GM19324 (cell line): ENCODE results near the gene DLG4.

Experiments
- ATAC-seq: cut with Tn5 transposase; IDR thresholded peaks from one replicate; pipeline ENCODE4 v1.9.1; 2021; ENCODE audit warnings: mild to moderate bottlenecking, moderate library complexity; ENCODE audit not compliant: unreplicated experiment, low FRiP score

Gene DLG4

GRCh38 chr17:7233701-7234082 is 14.1 kb upstream of the DLG4 start:
- no peak for ATAC-seq

GRCh38 chr17:7232114-7232513 is 12.5 kb upstream of the DLG4 start:
- no peak for ATAC-seq

GRCh38 chr17:7229504-7229903 is 9.9 kb upstream of the DLG4 start:
- ATAC-seq: no peak

GRCh38 chr17:7228920-7229319 is 9.3 kb upstream of the DLG4 start:
- no peak for ATAC-seq

GRCh38 chr17:7226721-7227710 is 7.4 kb upstream of the DLG4 start:
- ATAC-seq: no peak

- ATAC-seq: no peak
These were observed 6.2 kb upstream of the DLG4 start for GRCh38 chr17:7225711-7226331.

GRCh38 chr17:7224661-7225111 is 5.0 kb upstream of the DLG4 start:
- ATAC-seq: no peak

- ATAC-seq: no peak
These were observed 4.5 kb upstream of the DLG4 start for GRCh38 chr17:7224110-7224509.

- no peak for ATAC-seq
These were observed 3.7 kb upstream of the DLG4 start for GRCh38 chr17:7223375-7223774.

GRCh38 chr17:7222972-7223292 is 3.3 kb upstream of the DLG4 start:
- no peak for ATAC-seq

- no peak for ATAC-seq
These were observed 2.7 kb upstream of the DLG4 start for GRCh38 chr17:7222093-7222971.

- ATAC-seq: no peak
These were observed 1.8 kb upstream of the DLG4 start for GRCh38 chr17:7221278-7222092.

GRCh38 chr17:7220593-7221277 is 1.1 kb upstream of the DLG4 start:
- no peak for ATAC-seq

GRCh38 chr17:7219229-7219811 is 316 bp downstream of the DLG4 start:
- no peak for ATAC-seq

- no peak for ATAC-seq
These were observed 878 bp downstream of the DLG4 start for GRCh38 chr17:7218758-7219157.

GRCh38 chr17:7218166-7218565 is 1.5 kb downstream of the DLG4 start:
- ATAC-seq: no peak

- ATAC-seq: no peak
These were observed 2.3 kb downstream of the DLG4 start for GRCh38 chr17:7217113-7217987.
